DMS53 (cell line): ENCODE measurements around the gene TWIST2.

Experiments used
- DNase-seq: peaks from one replicate; lab custom pipeline; 2025; lab: John Stamatoyannopoulos, UW

TWIST2 gene

GRCh38 chr2:238872628-238873380, 24.9 kb downstream of the TWIST2 start:
- no peak for DNase-seq

- no peak for DNase-seq
Observed at GRCh38 chr2:238873381-238873801, 25.5 kb downstream of the TWIST2 start.

GRCh38 chr2:238873841-238874240, 26.0 kb downstream of the TWIST2 start:
- DNase-seq: no peak

- DNase-seq: no peak
Observed at GRCh38 chr2:238874330-238875050, 26.6 kb downstream of the TWIST2 start.

GRCh38 chr2:238875101-238875470, 27.2 kb downstream of the TWIST2 start:
- no peak for DNase-seq

GRCh38 chr2:238875471-238876231, 27.8 kb downstream of the TWIST2 start:
- DNase-seq: no peak

GRCh38 chr2:238876232-238876630, 28.3 kb downstream of the TWIST2 start:
- DNase-seq: no peak

GRCh38 chr2:238878051-238878735, 30.3 kb downstream of the TWIST2 start:
- DNase-seq: no peak

- no peak for DNase-seq
Observed at GRCh38 chr2:238879043-238879442, 31.2 kb downstream of the TWIST2 start.

- DNase-seq: no peak
Observed at GRCh38 chr2:238879621-238880377, 31.9 kb downstream of the TWIST2 start.

GRCh38 chr2:238881353-238882081, 33.6 kb downstream of the TWIST2 start:
- DNase-seq: no peak

- DNase-seq: no peak
Observed at GRCh38 chr2:238882082-238882755, 34.3 kb downstream of the TWIST2 start.

GRCh38 chr2:238883421-238883901, 35.6 kb downstream of the TWIST2 start:
- DNase-seq: no peak

- DNase-seq: no peak
Observed at GRCh38 chr2:238884122-238884811, 36.4 kb downstream of the TWIST2 start.

GRCh38 chr2:238884812-238885408, 37.0 kb downstream of the TWIST2 start:
- DNase-seq: no peak

- no peak for DNase-seq
Observed at GRCh38 chr2:238886453-238887094, 38.7 kb downstream of the TWIST2 start.

- no peak for DNase-seq
Observed at GRCh38 chr2:238887616-238888015, 39.7 kb downstream of the TWIST2 start.

GRCh38 chr2:238888781-238889180, 40.9 kb downstream of the TWIST2 start:
- DNase-seq: no peak
